Panc1 (cell line): ENCODE measurements around the gene DCC. TPM values are rescaled to one million over a fixed set of nuclear protein-coding genes. Genes with fewer than 3 reads are reported as not detected.

Experiments
- ATAC-seq: fragments of 200-7000 bp; cut with Tn5 transposase; 2 replicates; pipeline ENCODE4 v1.9.1; 2020; ENCODE audit warnings: mild to moderate bottlenecking, moderate library complexity
- BruUV-seq: library from RNA; stranded (reverse); fragments of 400-500 nt; replicated peaks from 2 replicates; lab custom pipeline; 2021; lab: Mats Ljungman, UMichigan
- CTCF ChIA-PET: fragments of 300-600 bp; sonication (Branson Sonifier 250); formaldehyde crosslinking; loops from one replicate; lab custom pipeline; 2022; ENCODE audit warnings: antibody characterized with exemption; lab: Charles Lee
- POLR2A ChIA-PET: fragments of 300-600 bp; sonication (Branson Sonifier 250); formaldehyde crosslinking; loops from one replicate; lab custom pipeline; 2022; ENCODE audit warnings: antibody characterized with exemption; lab: Charles Lee
- DNase-seq: peaks from one replicate; pipeline ENCODE4 v3.0.0-alpha.2; 2010; ENCODE audit warnings: low read depth, low spot score
- H3K27ac ChIP-seq: 2 replicates; pipeline ENCODE4 v1.5.1; 2011; ENCODE audit warnings: mild to moderate bottlenecking, low read length, inconsistent platforms
- H3K27me3 ChIP-seq: fragments of 200-500 bp; sonication (Bioruptor generic); 2 replicates; pipeline ENCODE4 v1.6.0; 2014; ENCODE audit warnings: low read length, inconsistent platforms; ENCODE audit not compliant: control insufficient read depth, insufficient read depth
- H3K36me3 ChIP-seq: fragments of 200-500 bp; sonication (Bioruptor generic); 2 replicates; pipeline ENCODE4 v1.5.1; 2014; ENCODE audit warnings: inconsistent platforms, mild to moderate bottlenecking, low read length, moderate library complexity; ENCODE audit not compliant: control insufficient read depth, insufficient read depth
- H3K4me1 ChIP-seq: 2 replicates; pipeline ENCODE4 v1.5.1; 2011; ENCODE audit warnings: inconsistent platforms, mild to moderate bottlenecking, low read length, moderate library complexity; ENCODE audit not compliant: control insufficient read depth, insufficient read depth
- H3K4me3 ChIP-seq, 2 experiments: 2 replicates each; pipeline ENCODE4 v1.5.1; 2011 to 2012; ENCODE audit warnings: low read depth in 2 of 2, low read length in 2 of 2, mild to moderate bottlenecking in 2 of 2, inconsistent platforms in 1 of 2, moderate library complexity in 1 of 2
- H3K9me3 ChIP-seq: fragments of 200-500 bp; sonication (Bioruptor generic); 2 replicates; pipeline ENCODE4 v1.5.1; 2014; ENCODE audit warnings: low read depth, mild to moderate bottlenecking, inconsistent platforms, low read length, moderate library complexity; ENCODE audit not compliant: control insufficient read depth, insufficient read depth
- CTCF ChIP-seq: fragments of 450-650 bp; IDR thresholded peaks from 2 replicates; pipeline ENCODE4 v1.5.1; 2017; ENCODE audit warnings: mild to moderate bottlenecking
- POLR2AphosphoS5 ChIP-seq: IDR thresholded peaks from 2 replicates; pipeline ENCODE4 v1.6.1; 2012; ENCODE audit warnings: mild to moderate bottlenecking, low read depth, low read length, moderate library complexity
- SIN3A ChIP-seq: IDR thresholded peaks from 2 replicates; pipeline ENCODE4 v1.6.1; 2012; ENCODE audit warnings: low read depth, mild to moderate bottlenecking, low read length, moderate library complexity, borderline replicate concordance; ENCODE audit not compliant: insufficient read depth
- TCF7L2 ChIP-seq: IDR thresholded peaks from 2 replicates; pipeline ENCODE4 v1.6.1; 2011; ENCODE audit warnings: mild to moderate bottlenecking, low read depth, low read length, inconsistent platforms
- in situ Hi-C: cut with HindIII; loops from 2 replicates; pipeline ENCODE4 v1.10.0; 2016; ENCODE audit warnings: low sequenced_read_pairs, low pct_unique_long_range_greater_than_20kb
- intact Hi-C: fragments of 100-400 bp; cut with micrococcal nuclease; formaldehyde crosslinking; loops from one replicate; pipeline ENCODE4 v1.10.0; 2022; ENCODE audit not compliant: unreplicated experiment
- total RNA-seq: library from RNA; stranded (reverse); gene quantifications from one replicate; pipeline ENCODE4 v1.2.1, GENCODE V29; 2021; ENCODE audit not compliant: unreplicated experiment
- TF ChIP-seq, protein P1 (sequence below), 2 experiments: IDR thresholded peaks; 2 replicates each; pipeline ENCODE4 v1.6.1; 2011 to 2012; ENCODE audit warnings: low read depth in 2 of 2, control low read depth in 1 of 2, low read length in 1 of 2, mild to moderate bottlenecking in 1 of 2, moderate library complexity in 1 of 2; ENCODE audit not compliant: insufficient read depth in 1 of 2

Gene DCC
- total RNA-seq, 1 experiment from 2014 or later = not detected

DNA sequence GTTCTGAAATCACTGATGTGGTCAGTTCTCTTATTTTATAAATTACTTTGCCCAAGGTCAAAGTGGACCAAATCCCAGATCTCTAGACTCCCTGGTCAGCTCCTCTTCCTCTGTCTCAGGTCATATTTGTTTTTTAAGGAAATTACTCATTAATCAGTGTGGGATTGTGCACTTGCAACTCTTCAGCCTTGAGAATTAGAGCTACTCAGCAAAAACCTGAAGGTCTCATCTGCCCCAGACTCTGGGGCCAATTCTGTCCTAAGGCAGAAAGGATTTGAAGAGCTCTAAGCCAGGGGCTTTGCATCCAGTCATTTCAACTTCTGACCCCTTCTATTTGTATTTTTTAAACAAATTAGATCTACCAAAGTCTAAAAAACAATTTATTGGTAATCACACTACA, 17.7 kb upstream of the DCC start:
- Histone ChIP-seq H3K9me3 (no peaks in the 10 kb centered on the region), H3K36me3 (no peaks in the 10 kb centered on the region), H3K27me3 (no peaks in the 10 kb centered on the region), H3K4me3 (no peak overlapping the region), H3K27ac (no peak overlapping the region), H3K4me1 (no peaks in the 10 kb centered on the region)
- in situ Hi-C loops = no loop called here
- BruUV-seq = no TSS peak
- intact Hi-C loops = no loop called here
- ATAC-seq (no peak), DNase-seq (no peak)
- POLR2A ChIA-PET = no interaction called here
- TF ChIP-seq CTCF (no peak), SIN3A (no peak), POLR2AphosphoS5 (no peak)
- TF ChIP-seq, protein P1, sequence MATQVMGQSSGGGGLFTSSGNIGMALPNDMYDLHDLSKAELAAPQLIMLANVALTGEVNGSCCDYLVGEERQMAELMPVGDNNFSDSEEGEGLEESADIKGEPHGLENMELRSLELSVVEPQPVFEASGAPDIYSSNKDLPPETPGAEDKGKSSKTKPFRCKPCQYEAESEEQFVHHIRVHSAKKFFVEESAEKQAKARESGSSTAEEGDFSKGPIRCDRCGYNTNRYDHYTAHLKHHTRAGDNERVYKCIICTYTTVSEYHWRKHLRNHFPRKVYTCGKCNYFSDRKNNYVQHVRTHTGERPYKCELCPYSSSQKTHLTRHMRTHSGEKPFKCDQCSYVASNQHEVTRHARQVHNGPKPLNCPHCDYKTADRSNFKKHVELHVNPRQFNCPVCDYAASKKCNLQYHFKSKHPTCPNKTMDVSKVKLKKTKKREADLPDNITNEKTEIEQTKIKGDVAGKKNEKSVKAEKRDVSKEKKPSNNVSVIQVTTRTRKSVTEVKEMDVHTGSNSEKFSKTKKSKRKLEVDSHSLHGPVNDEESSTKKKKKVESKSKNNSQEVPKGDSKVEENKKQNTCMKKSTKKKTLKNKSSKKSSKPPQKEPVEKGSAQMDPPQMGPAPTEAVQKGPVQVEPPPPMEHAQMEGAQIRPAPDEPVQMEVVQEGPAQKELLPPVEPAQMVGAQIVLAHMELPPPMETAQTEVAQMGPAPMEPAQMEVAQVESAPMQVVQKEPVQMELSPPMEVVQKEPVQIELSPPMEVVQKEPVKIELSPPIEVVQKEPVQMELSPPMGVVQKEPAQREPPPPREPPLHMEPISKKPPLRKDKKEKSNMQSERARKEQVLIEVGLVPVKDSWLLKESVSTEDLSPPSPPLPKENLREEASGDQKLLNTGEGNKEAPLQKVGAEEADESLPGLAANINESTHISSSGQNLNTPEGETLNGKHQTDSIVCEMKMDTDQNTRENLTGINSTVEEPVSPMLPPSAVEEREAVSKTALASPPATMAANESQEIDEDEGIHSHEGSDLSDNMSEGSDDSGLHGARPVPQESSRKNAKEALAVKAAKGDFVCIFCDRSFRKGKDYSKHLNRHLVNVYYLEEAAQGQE (IDR thresholded peaks at IDR 0.05; ENCODE audit: insufficient read depth in 1 of 2, low read depth in 2 of 2, low read length in 1 of 2) = no peak
- CTCF ChIA-PET = no interaction called here

GRCh38 chr18:52323802-52324201, 16.2 kb upstream of the DCC start:
- Histone ChIP-seq H3K27me3 (no peaks in the 10 kb centered on the region), H3K4me3 (no peak overlapping the region), H3K27ac (no peak overlapping the region), H3K36me3 (no peaks in the 10 kb centered on the region), H3K9me3 (no peaks in the 10 kb centered on the region), H3K4me1 (no peaks in the 10 kb centered on the region)
- CTCF ChIA-PET = no interaction called here
- no peak for ATAC-seq
- in situ Hi-C loops (no loop called here), intact Hi-C loops (no loop called here)
- POLR2A ChIA-PET = no interaction called here
- DNase-seq = no peak
- no peak for TF ChIP-seq CTCF
- BruUV-seq = no TSS peak

DNA sequence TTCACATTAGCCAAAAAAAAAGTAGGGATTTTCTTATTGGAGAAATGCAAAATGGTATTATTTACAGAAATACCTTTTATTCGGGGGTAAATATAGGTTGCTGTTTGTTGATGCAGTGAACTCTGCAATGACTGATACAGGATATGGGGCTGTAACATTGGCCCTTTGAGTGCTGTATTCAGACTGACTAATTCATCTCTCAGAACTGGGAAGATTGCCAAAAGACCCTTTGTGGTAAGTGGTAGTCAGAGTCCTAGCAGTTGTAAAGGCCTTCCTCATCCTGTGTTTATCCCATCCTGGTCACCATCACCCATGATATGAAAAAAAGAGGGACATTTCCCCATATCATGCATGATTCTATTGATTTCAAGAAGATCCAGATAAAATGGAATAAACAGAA, 14.0 kb upstream of the DCC start:
- ATAC-seq (no peak), DNase-seq (no peak)
- H3K36me3 ChIP-seq = no peaks in the 10 kb centered on the region
- no peaks in the 10 kb centered on the region for H3K27me3 ChIP-seq
- no peaks in the 10 kb centered on the region for H3K9me3 ChIP-seq
- no peak overlapping the region for H3K4me3 ChIP-seq
- ChIA-PET POLR2A (no interaction called here), CTCF (no interaction called here)
- TF ChIP-seq CTCF (no peak), POLR2AphosphoS5 (no peak), TCF7L2 (no peak), SIN3A (no peak)
- TF ChIP-seq, protein P1 (IDR thresholded peaks at IDR 0.05; ENCODE audit: insufficient read depth in 1 of 2, low read depth in 2 of 2, low read length in 1 of 2) = no peak
- H3K27ac ChIP-seq = no peak overlapping the region
- no TSS peak for BruUV-seq
- intact Hi-C loops = no loop called here
- in situ Hi-C loops = no loop called here
- H3K4me1 ChIP-seq = no peaks in the 10 kb centered on the region
